GM10248 (cell line): ENCODE measurements around the gene INPP5D.
A peak's percentile ranks its signal among the peaks of the same experiment; 100 is the strongest.

Experiments
- CTCF ChIA-PET: fragments of 300-600 bp; sonication (Branson Sonifier 250); formaldehyde crosslinking; extraction: SDS; loops from one replicate; lab custom pipeline; 2021; ENCODE audit warnings: antibody characterized with exemption; lab: Yijun Ruan, JAX
- POLR2A ChIA-PET: fragments of 350-650 bp; sonication (Branson Sonifier 250); formaldehyde crosslinking; extraction: SDS; loops from one replicate; lab custom pipeline; 2020; ENCODE audit warnings: antibody characterized with exemption; lab: Yijun Ruan, JAX
- DNase-seq: peaks from one replicate; pipeline ENCODE4 v3.0.0; 2012; ENCODE audit errors: extremely low spot score
- CTCF ChIP-seq: IDR thresholded peaks from 2 replicates; pipeline ENCODE4 v1.5.1; 2012; ENCODE audit warnings: mild to moderate bottlenecking, low read depth; ENCODE audit errors: extremely low read depth, missing control alignments, control extremely low read depth

INPP5D gene

GRCh38 chr2:233242231-233242927, 182.2 kb downstream of the INPP5D start:
- ChIA-PET CTCF (interaction anchor here (1.0 to 3.5 kb wide), 2 partner anchors 11 to 182 kb away, joined by 3 to 18 read pairs; partner anchors contain the start of genes ATG16L1 and INPP5D), POLR2A (no interaction called here)
- no peak for TF ChIP-seq CTCF
- peak; percentile 40 for DNase-seq

- ChIA-PET CTCF (interaction anchor here (3.5 kb wide), 1 partner anchor 10 kb away, joined by 18 read pairs; the partner anchor contains the start of gene ATG16L1), POLR2A (interaction anchor here (0.9 kb wide), 1 partner anchor 147 kb away, joined by 6 read pairs; no protein-coding TSS in a partner anchor)
- no peak for DNase-seq
- no peak for TF ChIP-seq CTCF
Measured at GRCh38 chr2:233243348-233243747, 183.2 kb downstream of the INPP5D start.

- CTCF ChIA-PET, result interaction anchor here (3.5 kb wide), 1 partner anchor 9 kb away, joined by 18 read pairs; the partner anchor contains the start of gene ATG16L1
- POLR2A ChIA-PET, result no interaction called here
- no peak for TF ChIP-seq CTCF
- DNase-seq, result no peak
Measured at GRCh38 chr2:233244818-233245217, 184.7 kb downstream of the INPP5D start.

GRCh38 chr2:233245406-233245805, 185.3 kb downstream of the INPP5D start:
- ChIA-PET CTCF (interaction anchor here (0.9 kb wide), 1 partner anchor 198 kb away, joined by 3 read pairs; no protein-coding TSS in a partner anchor), POLR2A (no interaction called here)
- TF ChIP-seq CTCF, result no peak
- no peak for DNase-seq

GRCh38 chr2:233247116-233247515, 187.0 kb downstream of the INPP5D start:
- ChIA-PET POLR2A (no interaction called here), CTCF (interaction anchor here (1.0 to 1.4 kb wide), 2 partner anchors 22 to 41 kb away, joined by 3 to 4 read pairs; no protein-coding TSS in a partner anchor)
- no peak for TF ChIP-seq CTCF
- no peak for DNase-seq

- POLR2A ChIA-PET, result no interaction called here
- DNase-seq, result no peak
- TF ChIP-seq CTCF, result no peak
- CTCF ChIA-PET, result interaction anchor here (1.4 kb wide), 1 partner anchor 22 kb away, joined by 3 read pairs; no protein-coding TSS in a partner anchor
Measured at GRCh38 chr2:233247744-233248143, 187.6 kb downstream of the INPP5D start.
